H9 (cell line): ENCODE data around the gene GJB5. TPM values are rescaled to one million over a fixed set of nuclear protein-coding genes. Genes with fewer than 3 reads are reported as not detected.

Experiments used
- DNase-seq: peaks from one replicate; pipeline ENCODE4 v3.0.0-alpha.2; 2017
- H2AFZ ChIP-seq: one replicate; pipeline ENCODE4 v1.6.1; 2013; ENCODE audit warnings: mild to moderate bottlenecking, low read length, control low read depth, moderate library complexity
- H2AK5ac ChIP-seq: 2 replicates; pipeline ENCODE4 v1.6.1; 2013; ENCODE audit warnings: low read length, control low read depth, mixed read lengths; ENCODE audit not compliant: insufficient read length
- H2BK120ac ChIP-seq: one replicate; pipeline ENCODE4 v1.6.1; 2013; ENCODE audit warnings: low read depth, mild to moderate bottlenecking, low read length, control low read depth, inconsistent platforms; ENCODE audit not compliant: poor library complexity, severe bottlenecking
- H2BK12ac ChIP-seq: 2 replicates; pipeline ENCODE4 v1.6.1; 2013; ENCODE audit warnings: low read length, control low read depth, mixed read lengths, low read depth; ENCODE audit not compliant: insufficient read length
- H2BK15ac ChIP-seq: 2 replicates; pipeline ENCODE4 v1.6.1; 2013; ENCODE audit warnings: low read depth, low read length, control low read depth
- H2BK20ac ChIP-seq: one replicate; pipeline ENCODE4 v1.6.1; 2013; ENCODE audit warnings: low read depth, mild to moderate bottlenecking, low read length, control low read depth, inconsistent platforms; ENCODE audit not compliant: poor library complexity, severe bottlenecking
- H2BK5ac ChIP-seq: 2 replicates; pipeline ENCODE4 v1.6.1; 2013; ENCODE audit warnings: low read length, control low read depth, mixed read lengths; ENCODE audit not compliant: insufficient read length
- H3K14ac ChIP-seq: 2 replicates; pipeline ENCODE4 v1.6.1; 2013; ENCODE audit warnings: low read length, control low read depth; ENCODE audit not compliant: insufficient read depth
- H3K18ac ChIP-seq: 2 replicates; pipeline ENCODE4 v1.6.1; 2013; ENCODE audit warnings: low read depth, mild to moderate bottlenecking, mixed read lengths, low read length, control low read depth; ENCODE audit not compliant: insufficient read length
- H3K23ac ChIP-seq: 2 replicates; pipeline ENCODE4 v1.6.1; 2013; ENCODE audit warnings: low read length, control low read depth, mixed read lengths, low read depth; ENCODE audit not compliant: insufficient read length
- H3K23me2 ChIP-seq: 2 replicates; pipeline ENCODE4 v1.6.1; 2013; ENCODE audit warnings: low read depth, mild to moderate bottlenecking, mixed read lengths, low read length, control low read depth; ENCODE audit not compliant: insufficient read length, poor library complexity, severe bottlenecking
- H3K27ac ChIP-seq: 2 replicates; pipeline ENCODE4 v1.5.1; 2013; ENCODE audit warnings: low read length, control low read depth, mixed read lengths, low read depth; ENCODE audit not compliant: insufficient read length
- H3K27me3 ChIP-seq: 2 replicates; pipeline ENCODE4 v1.6.1; 2013; ENCODE audit warnings: low read length, control low read depth, inconsistent platforms; ENCODE audit not compliant: insufficient read depth
- H3K4ac ChIP-seq: 2 replicates; pipeline ENCODE4 v1.6.1; 2013; ENCODE audit warnings: low read depth, mild to moderate bottlenecking, control low read depth, inconsistent platforms, low read length, moderate library complexity
- H3K4me1 ChIP-seq: 2 replicates; pipeline ENCODE4 v1.6.1; 2013; ENCODE audit warnings: low read length, control low read depth, inconsistent platforms; ENCODE audit not compliant: insufficient read depth
- H3K4me2 ChIP-seq: 2 replicates; pipeline ENCODE4 v1.6.1; 2013; ENCODE audit warnings: low read length, control low read depth, mixed read lengths; ENCODE audit not compliant: insufficient read length, insufficient read depth
- H3K56ac ChIP-seq: 2 replicates; pipeline ENCODE4 v1.6.1; 2013; ENCODE audit warnings: low read depth, mild to moderate bottlenecking, mixed read lengths, low read length, control low read depth; ENCODE audit not compliant: insufficient read length
- H3K79me1 ChIP-seq: 2 replicates; pipeline ENCODE4 v1.6.1; 2013; ENCODE audit warnings: low read depth, mild to moderate bottlenecking, moderate library complexity, low read length, control low read depth, inconsistent platforms; ENCODE audit not compliant: insufficient read depth, poor library complexity, severe bottlenecking
- H3K79me2 ChIP-seq: 2 replicates; pipeline ENCODE4 v1.6.1; 2013; ENCODE audit warnings: low read length, control low read depth, inconsistent platforms; ENCODE audit not compliant: insufficient read depth
- H3K9ac ChIP-seq: 2 replicates; pipeline ENCODE4 v1.6.1; 2013; ENCODE audit warnings: low read length, control low read depth, mixed read lengths; ENCODE audit not compliant: insufficient read length; ENCODE audit errors: extremely low read depth
- H3K9me3 ChIP-seq: one replicate; pipeline ENCODE4 v1.6.1; 2013; ENCODE audit warnings: low read depth, low read length, inconsistent platforms; ENCODE audit not compliant: control insufficient read depth
- H3T11ph ChIP-seq: one replicate; pipeline ENCODE4 v1.6.1; 2013; ENCODE audit warnings: mild to moderate bottlenecking, low read length, control low read depth, inconsistent platforms
- H4K20me1 ChIP-seq: one replicate; pipeline ENCODE4 v1.6.1; 2013; ENCODE audit not compliant: control insufficient read depth, insufficient read length, insufficient read depth
- H4K5ac ChIP-seq: 2 replicates; pipeline ENCODE4 v1.6.1; 2013; ENCODE audit warnings: low read depth, mild to moderate bottlenecking, mixed read lengths, low read length, control low read depth; ENCODE audit not compliant: insufficient read length
- H4K8ac ChIP-seq: replicated peaks from 2 replicates; pipeline ENCODE4 v1.6.1; 2013; ENCODE audit warnings: low read length, control low read depth, mixed read lengths, low read depth; ENCODE audit not compliant: insufficient read length
- H4K91ac ChIP-seq: 2 replicates; pipeline ENCODE4 v1.6.1; 2013; ENCODE audit warnings: low read depth, mild to moderate bottlenecking, moderate library complexity, mixed read lengths, low read length, control low read depth; ENCODE audit not compliant: insufficient read length
- H3K27ac Mint-ChIP-seq, 3 experiments: 2 replicates in 2 of 3; 3 replicates in 1 of 3; pipeline ENCODE4 v1.8.0; 2020 to 2021; ENCODE audit warnings: mixed read lengths in 3 of 3, mild to moderate bottlenecking in 1 of 3, moderate library complexity in 1 of 3
- H3K27me3 Mint-ChIP-seq: 2 replicates; pipeline ENCODE4 v1.8.0; 2021; ENCODE audit warnings: low read depth, mild to moderate bottlenecking, moderate library complexity, mixed read lengths
- H3K36me3 Mint-ChIP-seq, 3 experiments: 2 replicates in 2 of 3; 3 replicates in 1 of 3; pipeline ENCODE4 v1.8.0; 2020 to 2021; ENCODE audit warnings: low read depth in 3 of 3, mixed read lengths in 3 of 3; ENCODE audit not compliant: insufficient read depth in 1 of 3
- H3K4me1 Mint-ChIP-seq, 2 experiments: 2 replicates each; pipeline ENCODE4 v1.8.0; 2020; ENCODE audit warnings: mixed read lengths in 2 of 2
- H3K4me3 Mint-ChIP-seq, 2 experiments: 2 replicates in 1 of 2; 3 replicates in 1 of 2; pipeline ENCODE4 v1.8.0; 2020 to 2021; ENCODE audit warnings: mild to moderate bottlenecking in 2 of 2, mixed read lengths in 2 of 2, moderate library complexity in 1 of 2
- H3K9me3 Mint-ChIP-seq, 2 experiments: 2 replicates in 1 of 2; 3 replicates in 1 of 2; pipeline ENCODE4 v1.8.0; 2020; ENCODE audit warnings: mild to moderate bottlenecking in 2 of 2, mixed read lengths in 2 of 2, moderate library complexity in 1 of 2
- CTCF ChIP-seq: fragments of 200-600 bp; sonication (generic); conservative IDR thresholded peaks from 3 replicates; pipeline ENCODE4 v1.8.0; 2021; ENCODE audit warnings: antibody characterized with exemption, mild to moderate bottlenecking
- WGBS: extraction: QIAGEN DNeasy Blood & Tissue Kit; methylation state at CpG from one replicate; pipeline ENCODE4 v1.1.7; 2013; ENCODE audit warnings: missing lambda C conversion rate, low lambda C conversion rate, mixed read lengths; ENCODE audit not compliant: insufficient read length; ENCODE audit errors: extremely low coverage; 5-methylcytosine and 5-hydroxymethylcytosine counted together
- total RNA-seq: library from RNA; stranded (reverse); gene quantifications from 2 replicates; pipeline ENCODE4 v1.2.1, GENCODE V29; 2021

The GJB5 gene
- total RNA-seq, 1 experiment from 2014 or later = 0.22 TPM

GRCh38 chr1:34784751-34785221 is 29.9 kb downstream of the GJB5 start:
- H4K5ac ChIP-seq = no peak overlapping the region
- H2AFZ ChIP-seq = no peak overlapping the region
- H3K9me3 ChIP-seq = no peaks in the 10 kb centered on the region
- Mint-ChIP-seq H3K27me3 (peaks cover 37% of the 10 kb centered on the region), H3K36me3 (no peaks in the 10 kb centered on the region), H3K27ac (no peak overlapping the region), H3K9me3 (no peaks in the 10 kb centered on the region; a peak in 1 of 5 replicates), H3K4me1 (peaks cover 13 to 16% of the 10 kb centered on the region in 2 experiments), H3K4me3 (no peak overlapping the region)
- no peak for TF ChIP-seq CTCF
- H3K23ac ChIP-seq = no peak overlapping the region
- no peak overlapping the region for H4K91ac ChIP-seq
- H3K23me2 ChIP-seq = peaks cover 13% of the 10 kb centered on the region
- H3K14ac ChIP-seq = no peak overlapping the region
- H3K27me3 ChIP-seq = peaks cover 4% of the 10 kb centered on the region; the same call in 1 of the 2 replicates
- no peak overlapping the region for H2BK120ac ChIP-seq
- H3K79me2 ChIP-seq = no peaks in the 10 kb centered on the region
- H2BK15ac ChIP-seq = no peak overlapping the region
- H3K9ac ChIP-seq = no peak overlapping the region
- WGBS = no CpG with 5 or more reads among the region's 28 CpGs
- no peak overlapping the region for H2BK12ac ChIP-seq
- no peak overlapping the region for H3K18ac ChIP-seq
- H2BK5ac ChIP-seq = no peak overlapping the region
- no peaks in the 10 kb centered on the region for H3K79me1 ChIP-seq
- no peak overlapping the region for H4K8ac ChIP-seq
- DNase-seq = no peak
- H3K4me2 ChIP-seq = no peak overlapping the region
- no peak overlapping the region for H3K56ac ChIP-seq
- no peaks in the 10 kb centered on the region for H4K20me1 ChIP-seq
- no peak overlapping the region for H2AK5ac ChIP-seq
- H2BK20ac ChIP-seq = no peak overlapping the region
- no peak overlapping the region for H3T11ph ChIP-seq
- 0 out of 2 replicates have a peak, but pooled peaks cover 3% of the 10 kb centered on the region for H3K4me1 ChIP-seq
- no peak overlapping the region for H3K4ac ChIP-seq
- no peak overlapping the region for H3K27ac ChIP-seq
